ENCODE measurements around the gene MTERF4.

DNA sequence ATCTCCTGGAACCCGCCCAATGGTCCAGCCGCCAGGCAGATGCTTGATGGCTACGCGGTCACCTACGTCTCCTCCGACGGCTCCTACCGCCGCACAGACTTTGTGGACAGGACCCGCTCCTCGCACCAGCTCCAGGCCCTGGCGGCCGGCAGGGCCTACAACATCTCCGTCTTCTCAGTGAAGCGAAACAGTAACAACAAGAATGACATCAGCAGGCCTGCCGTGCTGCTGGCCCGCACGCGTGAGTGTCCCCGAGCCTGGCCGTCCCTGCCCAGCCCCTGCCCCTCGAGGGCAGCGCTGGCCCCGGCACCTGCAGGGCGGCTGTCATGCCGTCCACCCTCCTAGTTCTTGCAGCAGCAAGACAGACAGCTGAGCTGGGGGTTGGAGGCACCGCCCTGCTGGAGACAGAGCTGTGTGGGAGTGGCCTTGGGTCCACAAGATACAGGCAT is 36.7 kb downstream of the MTERF4 start:
- TF ChIP-seq ZNF565 (CRISPR knock-in tag; conservative IDR thresholded peaks at IDR 0.05; ENCODE audit: low read depth) (no peak), ESRRG (CRISPR knock-in tag; IDR thresholded peaks at IDR 0.05) (no peak), PPARA (CRISPR knock-in tag; IDR thresholded peaks at IDR 0.05; ENCODE audit: borderline replicate concordance) (no peak), TOX (CRISPR knock-in tag; IDR thresholded peaks at IDR 0.05; ENCODE audit: borderline replicate concordance) (no peak), ZFP3 (CRISPR knock-in tag; IDR thresholded peaks at IDR 0.05) (no peak), ARNTL (CRISPR knock-in tag; IDR thresholded peaks at IDR 0.05; ENCODE audit: borderline replicate concordance, low read depth) (no peak)
- TF ChIP-seq, protein P1, sequence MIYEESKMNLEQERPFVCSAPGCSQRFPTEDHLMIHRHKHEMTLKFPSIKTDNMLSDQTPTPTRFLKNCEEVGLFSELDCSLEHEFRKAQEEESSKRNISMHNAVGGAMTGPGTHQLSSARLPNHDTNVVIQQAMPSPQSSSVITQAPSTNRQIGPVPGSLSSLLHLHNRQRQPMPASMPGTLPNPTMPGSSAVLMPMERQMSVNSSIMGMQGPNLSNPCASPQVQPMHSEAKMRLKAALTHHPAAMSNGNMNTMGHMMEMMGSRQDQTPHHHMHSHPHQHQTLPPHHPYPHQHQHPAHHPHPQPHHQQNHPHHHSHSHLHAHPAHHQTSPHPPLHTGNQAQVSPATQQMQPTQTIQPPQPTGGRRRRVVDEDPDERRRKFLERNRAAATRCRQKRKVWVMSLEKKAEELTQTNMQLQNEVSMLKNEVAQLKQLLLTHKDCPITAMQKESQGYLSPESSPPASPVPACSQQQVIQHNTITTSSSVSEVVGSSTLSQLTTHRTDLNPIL (CRISPR knock-in tag; IDR thresholded peaks at IDR 0.05; ENCODE audit: low read depth): no peak
- TF ChIP-seq, protein P2, sequence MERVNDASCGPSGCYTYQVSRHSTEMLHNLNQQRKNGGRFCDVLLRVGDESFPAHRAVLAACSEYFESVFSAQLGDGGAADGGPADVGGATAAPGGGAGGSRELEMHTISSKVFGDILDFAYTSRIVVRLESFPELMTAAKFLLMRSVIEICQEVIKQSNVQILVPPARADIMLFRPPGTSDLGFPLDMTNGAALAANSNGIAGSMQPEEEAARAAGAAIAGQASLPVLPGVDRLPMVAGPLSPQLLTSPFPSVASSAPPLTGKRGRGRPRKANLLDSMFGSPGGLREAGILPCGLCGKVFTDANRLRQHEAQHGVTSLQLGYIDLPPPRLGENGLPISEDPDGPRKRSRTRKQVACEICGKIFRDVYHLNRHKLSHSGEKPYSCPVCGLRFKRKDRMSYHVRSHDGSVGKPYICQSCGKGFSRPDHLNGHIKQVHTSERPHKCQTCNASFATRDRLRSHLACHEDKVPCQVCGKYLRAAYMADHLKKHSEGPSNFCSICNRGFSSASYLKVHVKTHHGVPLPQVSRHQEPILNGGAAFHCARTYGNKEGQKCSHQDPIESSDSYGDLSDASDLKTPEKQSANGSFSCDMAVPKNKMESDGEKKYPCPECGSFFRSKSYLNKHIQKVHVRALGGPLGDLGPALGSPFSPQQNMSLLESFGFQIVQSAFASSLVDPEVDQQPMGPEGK (CRISPR knock-in tag; IDR thresholded peaks at IDR 0.05; ENCODE audit: borderline replicate concordance): no peak
